ENCODE data around the gene KREMEN1. TPM values are rescaled to one million over a fixed set of nuclear protein-coding genes. Genes with fewer than 3 reads are reported as not detected.
"Not testable (repeated sequence)": the region's sequence is repeated elsewhere in the genome, so short reads cannot be mapped to it uniquely, and the experiment has no call there.

KREMEN1 gene
- polyA plus RNA-seq, 1 of the 3 experiments (the other 2 are of a cell fraction) = 10.0 TPM

DNA sequence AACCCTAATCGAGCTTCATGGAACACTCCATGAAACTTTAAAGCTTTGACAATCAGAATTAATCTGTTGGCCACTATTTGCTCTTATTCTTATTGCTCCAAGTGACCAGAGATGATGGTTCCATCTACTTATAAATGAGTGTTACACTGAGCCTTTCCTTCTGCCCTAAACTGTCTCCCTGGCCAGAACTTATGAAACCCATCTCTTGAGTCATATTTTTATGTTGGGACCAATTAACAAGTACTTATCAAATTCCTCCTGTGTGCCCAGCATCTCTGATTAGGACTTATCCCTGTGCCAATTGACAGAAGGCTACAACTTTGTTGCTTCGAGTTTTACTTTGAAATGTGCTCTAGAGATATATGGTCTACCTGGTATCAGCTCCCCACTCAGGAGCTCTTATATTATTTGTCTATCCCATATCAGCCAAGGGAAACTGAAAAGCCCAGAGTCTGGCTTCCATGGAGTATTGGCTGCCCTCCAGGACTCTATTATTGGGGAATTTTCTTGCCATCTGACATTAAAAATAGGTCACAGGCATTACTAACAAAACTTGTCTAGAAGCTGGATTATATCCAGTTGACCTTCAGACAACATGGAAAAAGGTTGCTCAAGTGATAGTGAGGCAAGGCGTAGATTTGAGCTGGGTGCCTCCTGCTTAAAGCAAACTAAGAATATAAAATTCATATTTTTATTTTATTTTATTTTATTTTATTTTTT is 8.8 kb downstream of the KREMEN1 start:
- no peaks in the 10 kb centered on the region for H3K27me3 ChIP-seq (ENCODE audit: insufficient read depth)
- no peaks in the 10 kb centered on the region for H3K9me3 ChIP-seq
- H3K36me3 ChIP-seq (replicated peaks in 1 of 2; ENCODE audit: control insufficient read depth in 1 of 2, insufficient read depth in 2 of 2, low read length in 1 of 2) = no peaks in the 10 kb centered on the region
- H3K9me2 ChIP-seq = no peaks in the 10 kb centered on the region
- no peak overlapping the region for H3K9ac ChIP-seq
- no peak overlapping the region for H3K4me3 ChIP-seq (ENCODE audit: low read depth in 2 of 2, low read length in 1 of 2)
- 77% methylated on average over 3 of the region's 3 CpGs for WGBS (ENCODE audit: low lambda C conversion rate)
- H4K20me1 ChIP-seq (ENCODE audit: insufficient read depth) = no peaks in the 10 kb centered on the region
- ChIA-PET CTCF (interaction anchor here (1.0 to 1.9 kb wide), 4 partner anchors 13 to 295 kb away, joined by 3 to 6 read pairs (median 5); no protein-coding TSS in a partner anchor), POLR2A (no interaction called here)
- H3F3A ChIP-seq (replicated peaks; ENCODE audit: insufficient read depth) = no peaks in the 10 kb centered on the region
- peak overlapping the region in 1 of 2 experiments; percentile 18; a peak in 1 of 4 replicates for H3K27ac ChIP-seq (ENCODE audit: low read depth in 2 of 2, low read length in 1 of 2)
- peaks cover 7 to 30% of the 10 kb centered on the region in 2 experiments; a peak in 3 of 4 replicates for H3K4me1 ChIP-seq (ENCODE audit: control insufficient read depth in 1 of 2, insufficient read depth in 2 of 2, low read depth in 1 of 2, low read length in 1 of 2)
- no peaks in the 10 kb centered on the region for H3K79me2 ChIP-seq (ENCODE audit: insufficient read depth)
- H2AFZ ChIP-seq (ENCODE audit: low read depth) = no peak overlapping the region
- TF ChIP-seq FOSL2 (IDR thresholded peaks at IDR 0.05; ENCODE audit: borderline replicate concordance, low read depth) = no peak
- TF ChIP-seq NFIC (IDR thresholded peaks at IDR 0.05; ENCODE audit: borderline replicate concordance) = peak; percentile 22; the same call in 1 of the 2 replicates
- no peak overlapping the region for H3K4me2 ChIP-seq
- no peak for DNase-seq

DNA sequence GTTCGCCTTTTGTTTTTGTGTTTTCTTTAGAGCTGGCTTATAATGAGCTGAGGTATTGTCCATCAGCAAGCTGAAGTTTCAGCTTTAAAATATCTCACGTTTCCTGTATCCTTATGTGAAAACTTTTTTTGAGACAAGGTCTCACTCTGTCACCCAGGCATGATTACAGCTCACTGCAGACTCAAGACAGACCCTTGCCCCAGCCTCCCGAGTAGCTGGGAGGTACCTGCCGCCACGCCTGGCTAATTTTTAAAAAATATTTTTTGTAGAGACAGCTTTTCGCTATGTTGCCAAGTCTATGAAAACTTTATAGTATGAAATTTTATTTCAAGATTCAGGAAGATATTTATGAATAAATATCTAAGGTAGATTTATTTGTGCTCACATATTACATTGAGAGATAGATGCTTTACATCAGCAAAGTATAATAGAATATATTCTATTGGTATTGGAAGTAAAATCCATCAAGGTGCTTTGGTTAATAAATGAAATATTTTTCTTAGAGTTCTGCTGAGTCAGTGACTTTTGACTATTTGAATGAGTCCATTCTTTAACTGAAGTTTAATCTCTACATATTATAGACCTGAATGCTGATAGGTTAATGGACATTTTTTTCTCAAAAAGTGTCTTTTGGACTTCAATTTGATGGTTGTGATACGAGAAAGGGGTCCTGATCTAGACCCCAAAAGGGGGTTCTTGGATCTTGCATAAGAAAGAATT is 10.2 kb downstream of the KREMEN1 start:
- TF ChIP-seq MXI1 (IDR thresholded peaks at IDR 0.05; ENCODE audit: low read depth, low read length) (no peak), TEAD4 (IDR thresholded peaks at IDR 0.05; ENCODE audit: borderline replicate concordance, insufficient read depth) (no peak), RXRA (IDR thresholded peaks at IDR 0.05; ENCODE audit: borderline replicate concordance, low read depth) (no peak)
- no peak overlapping the region for H3K4me3 ChIP-seq (ENCODE audit: low read depth in 2 of 2, low read length in 1 of 2)
- H3K79me2 ChIP-seq (ENCODE audit: insufficient read depth) = no peaks in the 10 kb centered on the region
- no peaks in the 10 kb centered on the region for H3K9me2 ChIP-seq
- ChIA-PET POLR2A (no interaction called here), CTCF (interaction anchor here (0.6 to 1.9 kb wide), 5 partner anchors 36 to 296 kb away, joined by 3 to 6 read pairs (median 3); no protein-coding TSS in a partner anchor)
- H3K9me3 ChIP-seq = no peaks in the 10 kb centered on the region
- H3K4me2 ChIP-seq = no peak overlapping the region
- 90% methylated on average over 7 of the region's 7 CpGs for WGBS (ENCODE audit: low lambda C conversion rate)
- no peak overlapping the region for H2AFZ ChIP-seq (ENCODE audit: low read depth)
- peaks cover 7 to 30% of the 10 kb centered on the region in 2 experiments; a peak in 3 of 4 replicates for H3K4me1 ChIP-seq (ENCODE audit: control insufficient read depth in 1 of 2, insufficient read depth in 2 of 2, low read depth in 1 of 2, low read length in 1 of 2)
- no peaks in the 10 kb centered on the region for H3K36me3 ChIP-seq (replicated peaks in 1 of 2; ENCODE audit: control insufficient read depth in 1 of 2, insufficient read depth in 2 of 2, low read length in 1 of 2)
- no peaks in the 10 kb centered on the region for H4K20me1 ChIP-seq (ENCODE audit: insufficient read depth)
- H3F3A ChIP-seq (replicated peaks; ENCODE audit: insufficient read depth) = no peaks in the 10 kb centered on the region
- no peak overlapping the region for H3K27ac ChIP-seq (ENCODE audit: low read depth in 2 of 2, low read length in 1 of 2)
- no peaks in the 10 kb centered on the region for H3K27me3 ChIP-seq (ENCODE audit: insufficient read depth)
- no peak for DNase-seq
- H3K9ac ChIP-seq = no peak overlapping the region

DNA sequence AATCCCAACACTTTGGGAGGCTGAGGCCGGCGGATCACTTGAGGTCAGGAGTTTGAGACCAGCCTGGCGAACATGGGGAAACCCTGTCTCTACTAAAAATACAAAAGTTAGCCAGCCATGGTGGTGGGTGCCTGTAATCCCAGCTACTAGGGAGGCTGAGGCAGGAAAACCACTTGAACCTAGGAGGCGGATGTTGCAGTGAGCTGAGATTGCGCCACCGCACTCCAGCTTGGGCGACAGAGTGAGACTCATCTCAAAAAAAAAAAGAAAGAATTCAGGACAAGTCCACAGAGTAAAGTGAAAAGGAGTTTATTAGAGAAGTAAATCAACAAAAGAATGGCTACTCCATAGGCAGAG is 10.7 kb downstream of the KREMEN1 start:
- 95% methylated on average over 7 of the region's 7 CpGs for WGBS (ENCODE audit: low lambda C conversion rate)
- H3K27me3 ChIP-seq (ENCODE audit: insufficient read depth); H3K27ac ChIP-seq (ENCODE audit: low read depth in 2 of 2, low read length in 1 of 2); H3K9me3 ChIP-seq; H3K36me3 ChIP-seq (replicated peaks in 1 of 2; ENCODE audit: control insufficient read depth in 1 of 2, insufficient read depth in 2 of 2, low read length in 1 of 2); H3K79me2 ChIP-seq (ENCODE audit: insufficient read depth); H3K4me2 ChIP-seq; POLR2A ChIA-PET; CTCF ChIA-PET; H3K4me3 ChIP-seq (ENCODE audit: low read depth in 2 of 2, low read length in 1 of 2); H2AFZ ChIP-seq (ENCODE audit: low read depth); H4K20me1 ChIP-seq (ENCODE audit: insufficient read depth); DNase-seq; H3K9me2 ChIP-seq; H3K9ac ChIP-seq; H3F3A ChIP-seq (replicated peaks; ENCODE audit: insufficient read depth): not testable (repeated sequence)
- H3K4me1 ChIP-seq (ENCODE audit: control insufficient read depth in 1 of 2, insufficient read depth in 2 of 2, low read depth in 1 of 2, low read length in 1 of 2) = peaks cover 7 to 30% of the 10 kb centered on the region in 2 experiments; a peak in 3 of 4 replicates
